HUES64 (cell line): Measurements from ENCODE around the gene USP34.

Experiments
- H3K27ac ChIP-seq: 2 replicates; pipeline ENCODE4 v1.7.0; 2013; ENCODE audit warnings: low read depth, low read length, inconsistent platforms
- H3K27me3 ChIP-seq: 2 replicates; pipeline ENCODE4 v1.6.1; 2013; ENCODE audit warnings: mild to moderate bottlenecking, low read length; ENCODE audit not compliant: insufficient read depth
- H3K36me3 ChIP-seq: 2 replicates; pipeline ENCODE4 v1.6.1; 2013; ENCODE audit warnings: mild to moderate bottlenecking, low read length; ENCODE audit not compliant: insufficient read depth
- H3K4me1 ChIP-seq: 2 replicates; pipeline ENCODE4 v1.6.1; 2013; ENCODE audit warnings: mild to moderate bottlenecking, low read length, moderate library complexity; ENCODE audit not compliant: insufficient read depth
- H3K4me3 ChIP-seq: 2 replicates; pipeline ENCODE4 v1.5.1; 2013; ENCODE audit warnings: mild to moderate bottlenecking, low read length, moderate library complexity
- H3K9ac ChIP-seq: 2 replicates; pipeline ENCODE4 v1.6.1; 2013; ENCODE audit warnings: mild to moderate bottlenecking, low read depth, low read length
- H3K9me3 ChIP-seq: 2 replicates; pipeline ENCODE4 v1.6.1; 2013; ENCODE audit warnings: low read depth, low read length; ENCODE audit not compliant: insufficient read depth
- WGBS: fragments of 150-250, 120-280 bp; methylation state at CpG from one replicate; pipeline ENCODE4 v1.1.7; 2013; ENCODE audit warnings: missing lambda C conversion rate; 5-methylcytosine and 5-hydroxymethylcytosine counted together

Gene USP34

GRCh38 chr2:61437170-61437569 is 33.7 kb downstream of the USP34 start:
- 0 out of 2 replicates have a peak, but pooled peaks cover 3% of the 10 kb centered on the region for H3K4me1 ChIP-seq
- H3K36me3 ChIP-seq: no peaks in the 10 kb centered on the region
- no peak overlapping the region for H3K27ac ChIP-seq
- no peaks in the 10 kb centered on the region for H3K9me3 ChIP-seq
- WGBS: 89% methylated on average over 4 of the region's 4 CpGs
- no peak overlapping the region for H3K4me3 ChIP-seq
- no peaks in the 10 kb centered on the region for H3K27me3 ChIP-seq
- no peak overlapping the region for H3K9ac ChIP-seq

GRCh38 chr2:61436092-61436491 is 34.8 kb downstream of the USP34 start:
- WGBS: 91% methylated on average over 2 of the region's 2 CpGs
- Histone ChIP-seq H3K9ac (no peak overlapping the region), H3K9me3 (no peaks in the 10 kb centered on the region), H3K4me1 (0 out of 2 replicates have a peak, but pooled peaks cover 3% of the 10 kb centered on the region), H3K36me3 (no peaks in the 10 kb centered on the region), H3K27ac (no peak overlapping the region), H3K4me3 (no peak overlapping the region), H3K27me3 (no peaks in the 10 kb centered on the region)

- H3K27ac ChIP-seq: no peak overlapping the region
Observed at GRCh38 chr2:61435291-61435690, 35.6 kb downstream of the USP34 start.

GRCh38 chr2:61434314-61434713 is 36.6 kb downstream of the USP34 start:
- no peaks in the 10 kb centered on the region for H3K36me3 ChIP-seq
- H3K4me1 ChIP-seq: 0 out of 2 replicates have a peak, but pooled peaks cover under 1% of the 10 kb centered on the region
- no peak overlapping the region for H3K27ac ChIP-seq
- H3K27me3 ChIP-seq: no peaks in the 10 kb centered on the region
- no peak overlapping the region for H3K4me3 ChIP-seq
- no peaks in the 10 kb centered on the region for H3K9me3 ChIP-seq
- H3K9ac ChIP-seq: no peak overlapping the region

More at GRCh38 chr2:61435291-61435690, 35.6 kb downstream of the USP34 start:
- Histone ChIP-seq H3K4me1 (0 out of 2 replicates have a peak, but pooled peaks cover 3% of the 10 kb centered on the region), H3K27me3 (no peaks in the 10 kb centered on the region), H3K9me3 (no peaks in the 10 kb centered on the region), H3K4me3 (no peak overlapping the region), H3K36me3 (no peaks in the 10 kb centered on the region), H3K9ac (no peak overlapping the region)
- no CpG with 5 or more reads among the region's 1 CpG for WGBS

- Histone ChIP-seq H3K9me3 (no peaks in the 10 kb centered on the region), H3K27ac (no peak overlapping the region), H3K4me1 (no peaks in the 10 kb centered on the region; the same call in 1 of the 2 replicates), H3K9ac (no peak overlapping the region), H3K36me3 (no peaks in the 10 kb centered on the region), H3K4me3 (no peak overlapping the region), H3K27me3 (no peaks in the 10 kb centered on the region)
- WGBS: 89% methylated on average over 1 of the region's 1 CpG
Observed at GRCh38 chr2:61433606-61434005, 37.3 kb downstream of the USP34 start.

- WGBS: 93% methylated on average over 3 of the region's 3 CpGs
- H3K4me1 ChIP-seq: no peaks in the 10 kb centered on the region; the same call in 1 of the 2 replicates
- no peak overlapping the region for H3K4me3 ChIP-seq
- no peak overlapping the region for H3K9ac ChIP-seq
- no peaks in the 10 kb centered on the region for H3K9me3 ChIP-seq
- no peak overlapping the region for H3K27ac ChIP-seq
- H3K36me3 ChIP-seq: no peaks in the 10 kb centered on the region
- H3K27me3 ChIP-seq: no peaks in the 10 kb centered on the region
Observed at GRCh38 chr2:61432990-61433389, 37.9 kb downstream of the USP34 start.

- Histone ChIP-seq H3K9me3 (no peaks in the 10 kb centered on the region), H3K9ac (no peak overlapping the region), H3K27me3 (no peaks in the 10 kb centered on the region), H3K27ac (no peak overlapping the region), H3K4me1 (peaks cover 2% of the 10 kb centered on the region), H3K36me3 (no peaks in the 10 kb centered on the region), H3K4me3 (no peak overlapping the region)
- 96% methylated on average over 5 of the region's 5 CpGs for WGBS
Observed at GRCh38 chr2:61431345-61431744, 39.5 kb downstream of the USP34 start.

GRCh38 chr2:61426267-61426897 is 44.5 kb downstream of the USP34 start:
- peaks cover 20% of the 10 kb centered on the region for H3K4me1 ChIP-seq
- no peaks in the 10 kb centered on the region for H3K36me3 ChIP-seq
- 0 out of 2 replicates have a peak overlapping the region, but pooled peaks have one; percentile 20 for H3K27ac ChIP-seq
- 49% methylated on average over 5 of the region's 6 CpGs for WGBS
- no peaks in the 10 kb centered on the region for H3K27me3 ChIP-seq
- no peak overlapping the region for H3K4me3 ChIP-seq
- no peaks in the 10 kb centered on the region for H3K9me3 ChIP-seq
- no peak overlapping the region for H3K9ac ChIP-seq

GRCh38 chr2:61425605-61426155 is 45.2 kb downstream of the USP34 start:
- Histone ChIP-seq H3K9me3 (no peaks in the 10 kb centered on the region), H3K27me3 (no peaks in the 10 kb centered on the region), H3K27ac (no peak overlapping the region), H3K4me1 (peaks cover 20% of the 10 kb centered on the region), H3K4me3 (no peak overlapping the region), H3K36me3 (0 out of 2 replicates have a peak, but pooled peaks cover under 1% of the 10 kb centered on the region), H3K9ac (no peak overlapping the region)
- WGBS: 90% methylated on average over 6 of the region's 6 CpGs

GRCh38 chr2:61423714-61424113 is 47.2 kb downstream of the USP34 start:
- 94% methylated on average over 3 of the region's 3 CpGs for WGBS
- peaks cover 20% of the 10 kb centered on the region for H3K4me1 ChIP-seq
- no peak overlapping the region for H3K27ac ChIP-seq
- H3K27me3 ChIP-seq: no peaks in the 10 kb centered on the region
- H3K4me3 ChIP-seq: no peak overlapping the region
- H3K9me3 ChIP-seq: no peaks in the 10 kb centered on the region
- H3K36me3 ChIP-seq: peaks cover 16% of the 10 kb centered on the region; the same call in 1 of the 2 replicates
- H3K9ac ChIP-seq: no peak overlapping the region

- H3K27ac ChIP-seq: no peak overlapping the region
- H3K4me1 ChIP-seq: peaks cover 19% of the 10 kb centered on the region
- no peaks in the 10 kb centered on the region for H3K9me3 ChIP-seq
- 95% methylated on average over 8 of the region's 9 CpGs for WGBS
- H3K27me3 ChIP-seq: no peaks in the 10 kb centered on the region
- no peak overlapping the region for H3K4me3 ChIP-seq
- H3K9ac ChIP-seq: no peak overlapping the region
- peaks cover 19% of the 10 kb centered on the region; the same call in 1 of the 2 replicates for H3K36me3 ChIP-seq
Observed at GRCh38 chr2:61421611-61422010, 49.3 kb downstream of the USP34 start.
